SK-N-SH treated with all-trans-retinoic acid at 6 μM for 48 hours (cell line): ENCODE measurements around the gene DPM2.

Source experiments
- CSRNP3 ChIP-seq: fragments of 250-450 bp; sonication (Bioruptor Pico); IDR thresholded peaks from 2 replicates; pipeline ENCODE4 v1.5.1; 2021; ENCODE audit warnings: mild to moderate bottlenecking, moderate library complexity
- PATZ1 ChIP-seq: fragments of 250-450 bp; sonication (Bioruptor Pico); IDR thresholded peaks from 2 replicates; pipeline ENCODE4 v1.8.0; 2020; ENCODE audit warnings: mild to moderate bottlenecking, moderate library complexity, borderline replicate concordance
- PPARA ChIP-seq: fragments of 250-450 bp; sonication (Bioruptor Pico); IDR thresholded peaks from 2 replicates; pipeline ENCODE4 v1.5.0; 2020; ENCODE audit warnings: mild to moderate bottlenecking, borderline replicate concordance
- ZNF70 ChIP-seq: fragments of 450-650 bp; formaldehyde crosslinking; IDR thresholded peaks from 2 replicates; pipeline ENCODE4 v1.5.0; 2020; ENCODE audit warnings: mild to moderate bottlenecking, moderate library complexity

- TF ChIP-seq CSRNP3: no peak
- TF ChIP-seq PPARA: no peak
- TF ChIP-seq PATZ1: no peak
- no peak for TF ChIP-seq ZNF70 (CRISPR knock-in tag)
Measured at GRCh38 chr9:127941062-127941960, 3.7 kb upstream of the DPM2 start.
